C4-2B (cell line): ENCODE measurements around the gene ISL1.

ENCODE experiments used
- ZFX ChIP-seq: fragments of 450-650 bp; IDR thresholded peaks from 2 replicates; pipeline ENCODE4 v1.6.1; 2017
- TF ChIP-seq, protein P1 (sequence below): fragments of 450-650 bp; conservative IDR thresholded peaks from 2 replicates; pipeline ENCODE4 v1.5.1; 2017; ENCODE audit warnings: mild to moderate bottlenecking

DNA sequence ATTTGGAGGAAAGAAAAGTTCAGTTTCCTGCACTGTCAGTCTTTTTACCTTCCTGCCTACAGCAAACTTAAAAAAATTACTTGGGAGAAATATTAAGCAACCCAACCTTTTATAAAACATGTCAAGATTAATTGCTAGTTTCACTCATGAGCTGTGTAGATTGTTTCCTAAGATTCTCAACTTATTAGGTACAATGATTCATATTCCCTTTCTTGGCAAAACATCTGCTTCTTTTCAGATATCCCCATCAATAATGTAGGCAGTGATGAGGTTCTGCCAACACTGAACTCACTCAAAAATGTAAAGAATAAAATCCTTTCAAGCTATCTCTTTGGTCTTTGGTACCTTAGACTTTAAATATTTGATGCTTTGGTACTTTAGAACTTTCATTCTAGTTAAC is 56.0 kb downstream of the ISL1 start:
- TF ChIP-seq, protein P1, sequence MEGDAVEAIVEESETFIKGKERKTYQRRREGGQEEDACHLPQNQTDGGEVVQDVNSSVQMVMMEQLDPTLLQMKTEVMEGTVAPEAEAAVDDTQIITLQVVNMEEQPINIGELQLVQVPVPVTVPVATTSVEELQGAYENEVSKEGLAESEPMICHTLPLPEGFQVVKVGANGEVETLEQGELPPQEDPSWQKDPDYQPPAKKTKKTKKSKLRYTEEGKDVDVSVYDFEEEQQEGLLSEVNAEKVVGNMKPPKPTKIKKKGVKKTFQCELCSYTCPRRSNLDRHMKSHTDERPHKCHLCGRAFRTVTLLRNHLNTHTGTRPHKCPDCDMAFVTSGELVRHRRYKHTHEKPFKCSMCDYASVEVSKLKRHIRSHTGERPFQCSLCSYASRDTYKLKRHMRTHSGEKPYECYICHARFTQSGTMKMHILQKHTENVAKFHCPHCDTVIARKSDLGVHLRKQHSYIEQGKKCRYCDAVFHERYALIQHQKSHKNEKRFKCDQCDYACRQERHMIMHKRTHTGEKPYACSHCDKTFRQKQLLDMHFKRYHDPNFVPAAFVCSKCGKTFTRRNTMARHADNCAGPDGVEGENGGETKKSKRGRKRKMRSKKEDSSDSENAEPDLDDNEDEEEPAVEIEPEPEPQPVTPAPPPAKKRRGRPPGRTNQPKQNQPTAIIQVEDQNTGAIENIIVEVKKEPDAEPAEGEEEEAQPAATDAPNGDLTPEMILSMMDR: no peak
- TF ChIP-seq ZFX: no peak
